CD8-positive, alpha-beta memory T cell (primary cell): Measurements from ENCODE around the gene TPD52L2. TPM values are rescaled to one million over a fixed set of nuclear protein-coding genes. Genes with fewer than 3 reads are reported as not detected.
A peak's percentile ranks its signal among the peaks of the same experiment; 100 is the strongest.

Experiments used
- CTCF ChIA-PET: fragments of 350-600 bp; sonication (Branson Sonifier 250); formaldehyde crosslinking; loops from one replicate; lab custom pipeline; 2021; ENCODE audit warnings: antibody characterized with exemption; lab: Charles Lee
- POLR2A ChIA-PET: fragments of 350-600 bp; sonication (Branson Sonifier 250); formaldehyde crosslinking; loops from one replicate; lab custom pipeline; 2021; ENCODE audit warnings: antibody characterized with exemption; lab: Charles Lee
- DNase-seq, 5 donors: peaks; one replicate each; pipeline versions ENCODE4 v3.0.0 to v3.0.0-alpha.2; 2020 to 2022; ENCODE audit warnings: mixed read lengths in 1 of 5
- H3K27ac ChIP-seq: one replicate; pipeline ENCODE4 v1.7.0; 2013; ENCODE audit warnings: low read depth, mild to moderate bottlenecking, low read length, moderate library complexity
- H3K27me3 ChIP-seq: 2 replicates; pipeline ENCODE4 v1.7.0; 2013; ENCODE audit warnings: low read length, mild to moderate bottlenecking; ENCODE audit not compliant: insufficient read depth, poor library complexity, severe bottlenecking
- H3K36me3 ChIP-seq: 2 replicates; pipeline ENCODE4 v1.7.0; 2013; ENCODE audit warnings: mild to moderate bottlenecking, low read length, moderate library complexity; ENCODE audit not compliant: insufficient read depth
- H3K4me1 ChIP-seq: 2 replicates; pipeline ENCODE4 v1.7.0; 2013; ENCODE audit warnings: mild to moderate bottlenecking, low read length, moderate library complexity; ENCODE audit not compliant: insufficient read depth
- H3K4me3 ChIP-seq: 2 replicates; pipeline ENCODE4 v1.7.0; 2013; ENCODE audit warnings: mild to moderate bottlenecking, low read length
- H3K9me3 ChIP-seq: 2 replicates; pipeline ENCODE4 v1.7.0; 2013; ENCODE audit warnings: mild to moderate bottlenecking, low read length
- H3K27ac Mint-ChIP-seq, 8 donors: one replicate each; pipeline ENCODE4 v1.8.0; 2020 to 2021; ENCODE audit warnings: mixed read lengths in 8 of 8, mild to moderate bottlenecking in 6 of 8, inconsistent platforms in 3 of 8, moderate library complexity in 3 of 8
- H3K27me3 Mint-ChIP-seq, 2 donors: one replicate each; pipeline ENCODE4 v1.8.0; 2020 to 2021; ENCODE audit warnings: mixed read lengths in 2 of 2, mild to moderate bottlenecking in 1 of 2, moderate library complexity in 1 of 2
- H3K36me3 Mint-ChIP-seq, 3 donors: one replicate each; pipeline ENCODE4 v1.8.0; 2020 to 2021; ENCODE audit warnings: mixed read lengths in 3 of 3, inconsistent platforms in 1 of 3, mild to moderate bottlenecking in 1 of 3
- H3K4me1 Mint-ChIP-seq, 3 donors: one replicate each; pipeline ENCODE4 v1.8.0; 2020 to 2021; ENCODE audit warnings: mixed read lengths in 3 of 3, inconsistent platforms in 1 of 3, mild to moderate bottlenecking in 1 of 3
- H3K4me3 Mint-ChIP-seq, 7 donors: one replicate each; pipeline ENCODE4 v1.8.0; 2020 to 2021; ENCODE audit warnings: mixed read lengths in 7 of 7, mild to moderate bottlenecking in 6 of 7, moderate library complexity in 4 of 7, inconsistent platforms in 2 of 7
- H3K9me3 Mint-ChIP-seq, 5 donors: one replicate each; pipeline ENCODE4 v1.8.0; 2020 to 2022; ENCODE audit warnings: mixed read lengths in 5 of 5, mild to moderate bottlenecking in 3 of 5, moderate library complexity in 2 of 5, inconsistent platforms in 1 of 5
- polyA plus RNA-seq: library from polyadenylated mRNA; unstranded; fragments of 300-500 nt; fragmentation: Illumina TruSeq; gene quantifications from one replicate; pipeline ENCODE4 v1.2.3, GENCODE V29; 2021
- total RNA-seq, 2 experiments: library from RNA; stranded (reverse); gene quantifications; one replicate each; pipeline ENCODE4 v1.2.3, GENCODE V29; 2021

TPD52L2 gene
- total and polyA plus RNA-seq, 3 experiments from 2014 or later = 60.0 to 72.1 (median 64.4) TPM

DNA sequence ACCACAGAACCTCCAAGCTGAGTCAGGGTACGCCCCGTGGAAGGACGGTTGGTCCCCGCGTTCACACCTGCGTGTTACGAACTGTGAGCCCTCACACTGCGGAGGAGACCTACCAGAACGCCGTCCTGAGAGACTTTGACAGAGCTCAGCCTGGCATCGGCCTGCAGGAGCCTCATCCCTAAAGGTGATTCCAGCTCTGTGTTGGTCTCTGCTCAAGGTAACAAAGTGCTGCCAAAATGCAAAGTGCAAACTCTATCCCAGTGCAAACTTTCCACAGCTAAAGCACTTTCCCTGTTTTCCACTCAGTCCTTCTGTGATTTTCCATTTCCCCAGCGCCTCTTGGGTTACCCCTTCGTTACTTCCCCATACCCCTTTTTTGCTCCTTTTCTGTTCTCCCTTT, 25.4 kb upstream of the TPD52L2 start:
- ChIA-PET CTCF (no interaction called here), POLR2A (no interaction called here)
- DNase-seq = no peak
- Histone ChIP-seq H3K27ac (no peak overlapping the region), H3K9me3 (no peaks in the 10 kb centered on the region), H3K4me1 (peaks cover 5% of the 10 kb centered on the region), H3K27me3 (peaks cover 11% of the 10 kb centered on the region), H3K4me3 (no peak overlapping the region), H3K36me3 (no peaks in the 10 kb centered on the region)
- H3K4me3 Mint-ChIP-seq = no peak overlapping the region
- peaks cover 0 to 2% (median 0%) of the 10 kb centered on the region in 5 donors for H3K9me3 Mint-ChIP-seq
- H3K27ac Mint-ChIP-seq = peak overlapping the region in 1 of 8 donors; percentile 78
- peaks cover 21 to 28% of the 10 kb centered on the region in 2 donors for H3K27me3 Mint-ChIP-seq
- peaks cover 1 to 8% (median 5%) of the 10 kb centered on the region in 3 donors for H3K4me1 Mint-ChIP-seq
- peaks cover 0 to 4% (median 2%) of the 10 kb centered on the region in 3 donors for H3K36me3 Mint-ChIP-seq

DNA sequence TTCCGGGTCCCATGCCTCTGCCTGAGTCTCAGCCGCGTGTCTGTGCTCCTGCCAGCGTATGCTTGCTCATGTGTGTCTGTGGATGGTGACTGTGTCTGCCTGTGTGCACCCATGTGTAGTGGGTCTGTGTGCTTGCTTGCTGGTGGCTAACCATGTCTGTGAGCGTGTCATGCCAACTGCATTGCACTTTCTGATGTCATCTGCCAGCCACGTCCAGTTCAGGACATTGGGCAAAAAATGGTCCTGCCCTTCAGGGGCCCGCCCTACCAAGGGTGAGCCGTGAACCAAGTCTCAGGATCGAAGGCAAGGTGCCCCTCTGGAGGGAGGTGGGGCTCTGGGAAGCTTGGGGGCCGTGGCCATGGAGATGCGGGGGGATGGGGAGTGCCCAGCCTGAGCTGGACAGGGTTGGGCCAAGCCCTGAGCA, 24.7 kb upstream of the TPD52L2 start:
- Histone ChIP-seq H3K4me1 (peaks cover 8% of the 10 kb centered on the region), H3K36me3 (no peaks in the 10 kb centered on the region), H3K9me3 (no peaks in the 10 kb centered on the region), H3K27me3 (peaks cover 18% of the 10 kb centered on the region), H3K4me3 (no peak overlapping the region), H3K27ac (no peak overlapping the region)
- H3K9me3 Mint-ChIP-seq = peaks cover 0 to 2% (median 0%) of the 10 kb centered on the region in 5 donors
- H3K27ac Mint-ChIP-seq = no peak overlapping the region
- POLR2A ChIA-PET = no interaction called here
- H3K4me3 Mint-ChIP-seq = no peak overlapping the region
- peaks cover 4 to 8% (median 5%) of the 10 kb centered on the region in 3 donors for H3K4me1 Mint-ChIP-seq
- peaks cover 29 to 33% of the 10 kb centered on the region in 2 donors for H3K27me3 Mint-ChIP-seq
- H3K36me3 Mint-ChIP-seq = peaks cover 0 to 4% (median 2%) of the 10 kb centered on the region in 3 donors
- CTCF ChIA-PET = no interaction called here
- no peak for DNase-seq

DNA sequence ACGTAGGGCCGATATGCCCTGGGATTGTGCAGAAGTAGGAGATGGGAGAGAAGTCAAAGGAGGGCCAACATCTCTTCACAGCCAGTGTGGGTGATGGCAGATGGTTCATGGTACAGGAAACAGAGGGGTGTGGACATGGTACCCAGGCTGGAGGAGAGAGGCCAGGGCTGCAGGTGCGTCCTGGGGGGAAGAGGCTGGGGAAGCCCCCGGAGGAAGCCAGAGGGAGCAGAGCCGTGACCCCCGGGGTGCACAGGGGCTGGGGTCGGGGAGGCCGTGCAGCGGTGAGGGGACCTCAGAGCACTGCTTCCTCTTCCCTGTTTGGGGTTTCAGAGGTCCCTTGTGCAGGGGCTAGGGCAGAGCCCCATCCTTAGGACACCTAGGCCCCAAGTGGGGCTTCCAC, 22.8 kb upstream of the TPD52L2 start:
- Mint-ChIP-seq H3K4me1 (peaks cover 4 to 8% (median 5%) of the 10 kb centered on the region in 3 donors), H3K9me3 (peaks cover 0 to 2% (median 0%) of the 10 kb centered on the region in 5 donors), H3K36me3 (peaks cover 0 to 4% (median 2%) of the 10 kb centered on the region in 3 donors), H3K27me3 (peaks cover 37% of the 10 kb centered on the region in 2 donors), H3K27ac (no peak overlapping the region), H3K4me3 (no peak overlapping the region)
- no peak overlapping the region for H3K27ac ChIP-seq
- H3K36me3 ChIP-seq = no peaks in the 10 kb centered on the region
- POLR2A ChIA-PET = no interaction called here
- H3K4me1 ChIP-seq = peaks cover 13% of the 10 kb centered on the region
- H3K9me3 ChIP-seq = no peaks in the 10 kb centered on the region
- DNase-seq = no peak
- H3K4me3 ChIP-seq = no peak overlapping the region
- H3K27me3 ChIP-seq = peaks cover 29% of the 10 kb centered on the region
- CTCF ChIA-PET = no interaction called here

DNA sequence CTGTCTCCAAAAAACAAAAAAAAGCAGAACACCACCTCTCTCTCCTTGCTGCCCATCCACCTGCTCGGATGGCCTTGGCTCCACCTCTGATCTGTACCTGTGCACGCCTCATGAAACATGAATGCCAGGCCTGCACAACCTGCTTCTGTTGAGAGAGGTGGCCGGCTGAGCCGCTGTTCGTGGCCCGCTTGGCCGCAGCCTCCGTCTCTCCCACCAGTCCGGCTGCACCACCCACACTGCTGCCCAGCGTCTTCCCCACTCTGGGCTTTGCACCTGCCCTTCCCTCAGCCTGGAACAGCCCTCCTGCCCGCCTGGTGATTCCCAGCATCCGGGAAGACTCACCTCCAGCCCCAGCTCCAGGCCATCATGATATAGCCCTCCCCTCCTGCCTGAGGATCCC, 21.8 kb upstream of the TPD52L2 start:
- Mint-ChIP-seq H3K4me3 (no peak overlapping the region), H3K9me3 (peaks cover 0 to 2% (median 0%) of the 10 kb centered on the region in 5 donors), H3K36me3 (peaks cover 0 to 4% (median 2%) of the 10 kb centered on the region in 3 donors), H3K4me1 (peaks cover 4 to 8% (median 5%) of the 10 kb centered on the region in 3 donors), H3K27ac (no peak overlapping the region), H3K27me3 (peaks cover 33 to 37% of the 10 kb centered on the region in 2 donors)
- POLR2A ChIA-PET = no interaction called here
- peaks cover 18% of the 10 kb centered on the region for H3K4me1 ChIP-seq
- CTCF ChIA-PET = no interaction called here
- H3K27ac ChIP-seq = no peak overlapping the region
- H3K9me3 ChIP-seq = no peaks in the 10 kb centered on the region
- no peak overlapping the region for H3K4me3 ChIP-seq
- peaks cover 33% of the 10 kb centered on the region for H3K27me3 ChIP-seq
- no peak for DNase-seq
- no peaks in the 10 kb centered on the region for H3K36me3 ChIP-seq

DNA sequence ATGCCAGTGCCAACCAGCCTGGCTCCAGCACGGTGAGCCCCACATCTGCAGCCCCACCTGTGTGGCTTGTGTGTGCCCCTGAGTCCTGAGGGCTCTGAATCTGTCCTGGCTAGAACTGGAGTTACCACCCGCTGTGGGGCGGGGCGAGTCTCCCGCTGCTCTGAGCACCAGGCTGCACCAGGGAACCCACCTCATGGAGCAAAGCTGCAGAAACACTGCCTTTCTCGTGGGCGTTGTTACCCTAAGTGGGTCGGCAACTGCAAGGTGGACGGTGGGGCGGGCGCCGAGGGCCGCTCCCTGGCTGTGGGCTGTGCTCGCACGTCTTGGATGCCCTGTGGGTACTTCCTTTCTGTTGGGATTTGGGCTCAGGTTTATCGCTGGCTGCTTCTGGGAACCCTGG, 21.3 kb upstream of the TPD52L2 start:
- H3K9me3 Mint-ChIP-seq = peaks cover 0 to 2% (median 0%) of the 10 kb centered on the region in 5 donors
- H3K36me3 Mint-ChIP-seq = peaks cover 0 to 4% (median 2%) of the 10 kb centered on the region in 3 donors
- POLR2A ChIA-PET = no interaction called here
- H3K9me3 ChIP-seq = no peaks in the 10 kb centered on the region
- no peak for DNase-seq
- H3K27me3 Mint-ChIP-seq = peaks cover 37% of the 10 kb centered on the region in 2 donors
- CTCF ChIA-PET = no interaction called here
- peak overlapping the region in 1 of 7 donors; percentile 12 for H3K4me3 Mint-ChIP-seq
- H3K27me3 ChIP-seq = peaks cover 33% of the 10 kb centered on the region
- H3K27ac Mint-ChIP-seq = no peak overlapping the region
- H3K4me1 Mint-ChIP-seq = peaks cover 4 to 8% (median 5%) of the 10 kb centered on the region in 3 donors
- peaks cover 18% of the 10 kb centered on the region for H3K4me1 ChIP-seq
- H3K36me3 ChIP-seq = no peaks in the 10 kb centered on the region
- no peak overlapping the region for H3K27ac ChIP-seq
- H3K4me3 ChIP-seq = no peak overlapping the region

DNA sequence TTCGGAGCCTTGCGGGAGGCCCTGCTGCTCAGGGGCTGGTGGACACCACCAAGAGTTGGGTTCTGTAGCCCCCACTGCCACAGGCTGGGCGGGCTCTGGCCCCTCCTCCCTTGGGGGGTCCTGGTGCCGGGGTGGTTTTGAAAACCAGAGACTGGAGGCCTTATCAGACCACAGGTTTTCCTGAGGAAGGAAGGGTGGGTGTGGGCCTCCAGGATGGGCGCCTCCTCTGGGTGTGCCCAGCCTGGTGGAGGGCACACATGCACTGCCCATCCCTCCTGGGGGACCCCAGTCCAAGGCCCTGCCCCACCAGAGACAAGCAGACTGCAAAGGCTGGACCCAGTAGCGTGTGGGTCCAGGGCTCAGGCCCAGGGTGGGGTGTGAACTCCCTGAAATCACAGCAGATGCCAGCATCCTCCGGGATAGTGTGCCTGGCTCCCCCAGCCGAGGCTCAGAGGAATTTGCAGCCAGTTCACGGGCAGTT, 20.5 kb upstream of the TPD52L2 start:
- Mint-ChIP-seq H3K27me3 (peaks cover 37% of the 10 kb centered on the region in 2 donors), H3K4me3 (no peak overlapping the region), H3K27ac (no peak overlapping the region), H3K36me3 (peaks cover 0 to 4% (median 2%) of the 10 kb centered on the region in 3 donors), H3K4me1 (peaks cover 4 to 8% (median 5%) of the 10 kb centered on the region in 3 donors), H3K9me3 (peaks cover 0 to 2% (median 0%) of the 10 kb centered on the region in 5 donors)
- Histone ChIP-seq H3K9me3 (no peaks in the 10 kb centered on the region), H3K4me1 (peaks cover 18% of the 10 kb centered on the region), H3K4me3 (no peak overlapping the region), H3K36me3 (no peaks in the 10 kb centered on the region), H3K27ac (no peak overlapping the region), H3K27me3 (peaks cover 33% of the 10 kb centered on the region)
- ChIA-PET POLR2A (no interaction called here), CTCF (no interaction called here)
- no peak for DNase-seq

DNA sequence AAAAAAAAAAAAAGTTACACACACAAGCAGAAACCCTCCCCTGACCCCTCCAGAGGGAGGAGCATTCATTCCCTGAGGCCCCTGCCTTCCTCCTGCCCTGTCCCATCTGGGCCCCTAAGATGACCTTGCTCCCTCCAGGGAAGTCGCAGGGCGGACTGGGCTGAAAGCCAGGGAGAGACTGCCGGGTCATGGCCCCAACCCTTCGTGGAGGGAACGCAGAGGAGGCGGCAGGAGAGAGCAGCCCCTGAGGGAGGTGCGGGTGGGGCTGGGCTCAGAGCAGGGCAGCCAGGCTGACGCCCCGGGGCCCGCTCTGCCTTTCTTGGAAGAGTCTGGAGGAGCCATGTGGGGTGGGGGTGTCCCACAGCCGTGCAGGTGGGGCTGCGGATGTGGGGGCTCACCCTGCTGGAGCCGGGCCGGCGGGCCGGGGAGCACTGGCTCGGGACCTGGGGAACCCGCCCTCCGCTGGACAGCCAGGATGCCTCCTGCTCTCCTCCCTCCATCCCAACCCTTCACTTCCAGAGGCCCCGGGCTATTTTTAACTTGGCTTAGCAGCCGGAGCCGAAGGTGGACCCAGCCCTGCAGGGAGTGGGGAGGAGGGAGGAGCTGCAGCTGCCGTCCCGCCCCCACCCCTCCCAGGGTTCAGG, 18.8 kb upstream of the TPD52L2 start:
- Histone ChIP-seq H3K27ac (peak overlapping the region; percentile 38), H3K4me1 (peaks cover 18% of the 10 kb centered on the region), H3K9me3 (no peaks in the 10 kb centered on the region), H3K27me3 (peaks cover 33% of the 10 kb centered on the region), H3K4me3 (no peak overlapping the region), H3K36me3 (no peaks in the 10 kb centered on the region)
- Mint-ChIP-seq H3K4me1 (peaks cover 4 to 8% (median 8%) of the 10 kb centered on the region in 3 donors), H3K27me3 (peaks cover 40 to 41% of the 10 kb centered on the region in 2 donors), H3K27ac (no peak overlapping the region), H3K36me3 (peaks cover 0 to 4% (median 2%) of the 10 kb centered on the region in 3 donors), H3K4me3 (no peak overlapping the region), H3K9me3 (peaks cover 0 to 2% (median 0%) of the 10 kb centered on the region in 5 donors)
- CTCF ChIA-PET = no interaction called here
- POLR2A ChIA-PET = no interaction called here
- DNase-seq = no peak

DNA sequence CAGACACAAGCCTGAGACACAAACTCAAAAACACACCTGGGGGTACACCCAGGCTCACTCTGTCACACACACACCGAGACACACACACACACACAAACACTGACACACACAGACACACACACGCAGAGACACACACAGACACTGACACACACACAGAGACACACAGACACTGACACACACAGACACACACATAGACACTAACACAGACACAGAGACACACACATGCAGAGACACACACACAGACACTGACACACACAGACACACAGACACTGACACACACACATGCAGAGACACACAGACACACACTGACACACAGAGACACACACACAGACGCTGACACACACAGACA, 18.2 kb upstream of the TPD52L2 start:
- no peaks in the 10 kb centered on the region for H3K9me3 ChIP-seq
- peaks cover 4 to 8% (median 8%) of the 10 kb centered on the region in 3 donors for H3K4me1 Mint-ChIP-seq
- H3K27ac Mint-ChIP-seq = no peak overlapping the region
- H3K4me3 Mint-ChIP-seq = no peak overlapping the region
- POLR2A ChIA-PET = no interaction called here
- no peaks in the 10 kb centered on the region for H3K36me3 ChIP-seq
- H3K27me3 Mint-ChIP-seq = peaks cover 44% of the 10 kb centered on the region in 2 donors
- DNase-seq = no peak
- no peak overlapping the region for H3K4me3 ChIP-seq
- CTCF ChIA-PET = no interaction called here
- peaks cover 33% of the 10 kb centered on the region for H3K27me3 ChIP-seq
- H3K9me3 Mint-ChIP-seq = peaks cover 0 to 2% (median 0%) of the 10 kb centered on the region in 5 donors
- peaks cover 18% of the 10 kb centered on the region for H3K4me1 ChIP-seq
- peaks cover 0 to 4% (median 2%) of the 10 kb centered on the region in 3 donors for H3K36me3 Mint-ChIP-seq
- peak overlapping the region; percentile 20 for H3K27ac ChIP-seq
